AG04450 (cell line): ENCODE data around the gene CEP57L1. TPM values are rescaled to one million over a fixed set of nuclear protein-coding genes. Genes with fewer than 3 reads are reported as not detected.
A peak's percentile ranks its signal among the peaks of the same experiment; 100 is the strongest.

ENCODE experiments used
- CTCF ChIA-PET: fragments of 300-600, 350-600 bp; formaldehyde crosslinking; extraction: SDS; loops from one replicate; lab custom pipeline; 2022; ENCODE audit warnings: antibody characterized with exemption, inconsistent platforms; lab: Charles Lee
- POLR2A ChIA-PET: fragments of 350-600 bp; formaldehyde crosslinking; extraction: SDS; loops from one replicate; lab custom pipeline; 2021; ENCODE audit warnings: antibody characterized with exemption, inconsistent platforms; lab: Yijun Ruan, JAX
- DNase-seq: peaks from one replicate; pipeline ENCODE4 v3.0.0-alpha.2; 2011; ENCODE audit warnings: low read depth, low spot score
- H3K27ac ChIP-seq: one replicate; pipeline ENCODE4 v1.5.1; 2012; ENCODE audit warnings: low read depth, low read length, control low read depth
- H3K27me3 ChIP-seq: one replicate; pipeline ENCODE4 v1.6.0; 2012; ENCODE audit warnings: low read length; ENCODE audit not compliant: control insufficient read depth, insufficient read depth
- H3K4me3 ChIP-seq: 2 replicates; pipeline ENCODE4 v1.5.1; 2011; ENCODE audit warnings: mild to moderate bottlenecking, low read depth, low read length, control low read depth
- H3K9me3 ChIP-seq: 2 replicates; pipeline ENCODE4 v1.5.1; 2012; ENCODE audit warnings: low read length; ENCODE audit not compliant: control insufficient read depth, insufficient read depth
- polyA plus RNA-seq: library from polyadenylated mRNA; depleted of rRNA; stranded (reverse); fragments of >200 nt; gene quantifications from 2 replicates; pipeline ENCODE4 v1.2.3, GENCODE V29; 2011
- TF ChIP-seq, protein P1 (sequence below): IDR thresholded peaks from 2 replicates; pipeline ENCODE4 v1.5.1; 2011; ENCODE audit warnings: low read depth, low read length, control low read depth, inconsistent platforms

CEP57L1 gene
- polyA plus RNA-seq, 1 experiment = 21.2 TPM

GRCh38 chr6:109164331-109164730, 69.0 kb downstream of the CEP57L1 start:
- CTCF ChIA-PET = no interaction called here
- no peak overlapping the region for H3K4me3 ChIP-seq
- POLR2A ChIA-PET = no interaction called here
- H3K27ac ChIP-seq = no peak overlapping the region
- H3K9me3 ChIP-seq = no peaks in the 10 kb centered on the region
- H3K27me3 ChIP-seq = no peaks in the 10 kb centered on the region
- no peak for DNase-seq
- TF ChIP-seq, protein P1, sequence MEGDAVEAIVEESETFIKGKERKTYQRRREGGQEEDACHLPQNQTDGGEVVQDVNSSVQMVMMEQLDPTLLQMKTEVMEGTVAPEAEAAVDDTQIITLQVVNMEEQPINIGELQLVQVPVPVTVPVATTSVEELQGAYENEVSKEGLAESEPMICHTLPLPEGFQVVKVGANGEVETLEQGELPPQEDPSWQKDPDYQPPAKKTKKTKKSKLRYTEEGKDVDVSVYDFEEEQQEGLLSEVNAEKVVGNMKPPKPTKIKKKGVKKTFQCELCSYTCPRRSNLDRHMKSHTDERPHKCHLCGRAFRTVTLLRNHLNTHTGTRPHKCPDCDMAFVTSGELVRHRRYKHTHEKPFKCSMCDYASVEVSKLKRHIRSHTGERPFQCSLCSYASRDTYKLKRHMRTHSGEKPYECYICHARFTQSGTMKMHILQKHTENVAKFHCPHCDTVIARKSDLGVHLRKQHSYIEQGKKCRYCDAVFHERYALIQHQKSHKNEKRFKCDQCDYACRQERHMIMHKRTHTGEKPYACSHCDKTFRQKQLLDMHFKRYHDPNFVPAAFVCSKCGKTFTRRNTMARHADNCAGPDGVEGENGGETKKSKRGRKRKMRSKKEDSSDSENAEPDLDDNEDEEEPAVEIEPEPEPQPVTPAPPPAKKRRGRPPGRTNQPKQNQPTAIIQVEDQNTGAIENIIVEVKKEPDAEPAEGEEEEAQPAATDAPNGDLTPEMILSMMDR = no peak

GRCh38 chr6:109165392-109165974, 70.2 kb downstream of the CEP57L1 start:
- Histone ChIP-seq H3K9me3 (no peaks in the 10 kb centered on the region), H3K4me3 (no peak overlapping the region), H3K27me3 (no peaks in the 10 kb centered on the region), H3K27ac (no peak overlapping the region)
- CTCF ChIA-PET = interaction anchor here (0.6 to 0.8 kb wide), 3 partner anchors 22 to 1318 kb away, joined by 3 to 4 read pairs (median 3); no protein-coding TSS in a partner anchor
- POLR2A ChIA-PET = no interaction called here
- TF ChIP-seq, protein P1 = no peak
- DNase-seq = peak; percentile 50

DNA sequence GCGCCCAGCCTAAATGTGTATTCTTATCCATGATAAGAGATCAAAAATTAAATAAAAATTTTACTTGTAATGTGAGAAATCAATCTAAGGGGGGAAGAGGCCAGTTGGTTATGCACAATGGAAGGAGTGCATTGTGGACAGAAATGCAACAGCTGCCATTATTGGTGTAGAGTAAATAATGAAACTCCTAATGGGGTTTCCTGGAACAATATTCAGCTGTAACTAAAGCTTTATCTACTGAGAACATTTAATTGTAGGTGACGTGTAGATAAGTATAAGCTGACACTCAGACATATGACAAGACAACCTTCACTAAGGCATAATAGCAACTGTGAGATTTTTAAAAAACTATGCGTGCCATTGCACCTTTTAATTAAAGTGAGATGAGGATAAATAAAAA, 71.4 kb downstream of the CEP57L1 start:
- ChIA-PET CTCF (interaction anchor here (0.8 kb wide), 1 partner anchor 216 kb away, joined by 3 read pairs; no protein-coding TSS in a partner anchor), POLR2A (no interaction called here)
- no peaks in the 10 kb centered on the region for H3K27me3 ChIP-seq
- no peak for DNase-seq
- no peak overlapping the region for H3K27ac ChIP-seq
- H3K9me3 ChIP-seq = no peaks in the 10 kb centered on the region
- H3K4me3 ChIP-seq = no peak overlapping the region
- TF ChIP-seq, protein P1 = no peak

DNA sequence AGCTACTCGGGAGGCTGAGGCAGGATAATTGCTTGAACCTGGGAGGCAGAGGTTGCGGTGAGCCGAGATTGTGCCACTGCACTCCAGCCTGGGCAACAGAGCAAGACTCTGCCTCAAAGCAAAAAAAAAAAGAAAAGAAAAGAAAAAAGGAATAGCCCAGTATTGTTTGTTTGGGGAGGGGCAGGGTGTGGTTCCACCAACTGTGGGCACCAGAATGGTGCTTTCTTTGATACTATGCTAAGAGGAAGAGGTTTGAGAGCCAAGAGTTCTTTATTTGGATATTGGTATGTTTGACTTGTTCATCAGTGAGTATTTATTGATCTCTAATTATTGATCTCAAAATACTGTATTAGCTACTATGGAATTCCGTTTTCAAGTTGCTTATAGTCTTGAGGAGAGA, 72.3 kb downstream of the CEP57L1 start:
- ChIA-PET CTCF (no interaction called here), POLR2A (no interaction called here)
- H3K27me3 ChIP-seq = no peaks in the 10 kb centered on the region
- DNase-seq = no peak
- TF ChIP-seq, protein P1 = no peak
- H3K9me3 ChIP-seq = no peaks in the 10 kb centered on the region
- no peak overlapping the region for H3K27ac ChIP-seq
- no peak overlapping the region for H3K4me3 ChIP-seq

GRCh38 chr6:109170333-109170732, 75.0 kb downstream of the CEP57L1 start:
- TF ChIP-seq, protein P1 = no peak
- Histone ChIP-seq H3K9me3 (no peaks in the 10 kb centered on the region), H3K27ac (no peak overlapping the region), H3K4me3 (no peak overlapping the region), H3K27me3 (no peaks in the 10 kb centered on the region)
- no peak for DNase-seq
- POLR2A ChIA-PET = interaction anchor here (0.8 kb wide), 1 partner anchor 212 kb away, joined by 4 read pairs; the partner anchor contains the start of gene CD164
- CTCF ChIA-PET = interaction anchor here (0.6 to 2.3 kb wide), 2 partner anchors 18 to 207 kb away, joined by 3 to 11 read pairs; no protein-coding TSS in a partner anchor
